Right lobe of liver (tissue), 4 donors: Measurements from ENCODE around the gene LPIN1.

Experiments
- CTCF ChIP-seq, 4 donors: fragments of 200-600 bp in 3 of 4; fragments of 450-650 bp in 1 of 4; IDR thresholded peaks; one replicate each; pipeline versions ENCODE4 v1.5.1 to v1.8.0; 2016 to 2022; ENCODE audit warnings: antibody characterized with exemption in 4 of 4, mild to moderate bottlenecking in 2 of 4
- POLR2A ChIP-seq: fragments of 450-650 bp; IDR thresholded peaks from one replicate; pipeline ENCODE4 v1.6.1; 2017; ENCODE audit warnings: antibody characterized with exemption, mild to moderate bottlenecking
- donor health status: DM: no; HTN: no; CAD: no.
- donor health status: DM: no; HTN: no; CAD: no.
- donor health status: DM: no; HTN: yes; CAD: no.

GRCh38 chr2:11813951-11814350 is 67.5 kb downstream of the LPIN1 start:
- TF ChIP-seq CTCF (IDR thresholded peaks at IDR 0.05) = no peak
- no peak for TF ChIP-seq POLR2A
